Left ventricle myocardium inferior (tissue), 1 donor: ENCODE results near the gene CRYBG1. TPM values are rescaled to one million over a fixed set of nuclear protein-coding genes. Genes with fewer than 3 reads are reported as not detected.
A peak's percentile ranks its signal among the peaks of the same experiment; 100 is the strongest.

Source experiments
- DNase-seq: peaks from one replicate; pipeline ENCODE4 v3.0.0-alpha.2; 2020
- H3K27ac ChIP-seq: fragments of 200-600 bp; replicated peaks from 2 replicates; pipeline ENCODE4 v1.8.0; 2021
- H3K27me3 ChIP-seq: fragments of 200-600 bp; 2 replicates; pipeline ENCODE4 v1.8.0; 2021; ENCODE audit warnings: low read depth
- H3K36me3 ChIP-seq: fragments of 200-600 bp; 2 replicates; pipeline ENCODE4 v1.8.0; 2021
- H3K4me1 ChIP-seq: fragments of 200-600 bp; 2 replicates; pipeline ENCODE4 v1.8.0; 2021
- H3K4me3 ChIP-seq: fragments of 200-600 bp; 2 replicates; pipeline ENCODE4 v1.8.0; 2021; ENCODE audit warnings: mild to moderate bottlenecking, moderate library complexity
- H3K9me3 ChIP-seq: fragments of 200-600 bp; replicated peaks from 2 replicates; pipeline ENCODE4 v1.8.0; 2021
- CTCF ChIP-seq: fragments of 200-600 bp; IDR thresholded peaks from 2 replicates; pipeline ENCODE4 v1.8.0; 2021; ENCODE audit warnings: antibody characterized with exemption, mild to moderate bottlenecking, borderline replicate concordance
- intact Hi-C: fragments of 100-400 bp; cut with micrococcal nuclease; formaldehyde crosslinking; loops from one replicate; pipeline ENCODE4 v1.11.0; 2022
- total RNA-seq: library from RNA; stranded (reverse); fragmentation: NEBNext Ultra II Directional; extraction: Animal tissue kit (Norgen Biotek cat#: 25700); gene quantifications from one replicate; pipeline ENCODE4 v1.2.1, GENCODE V29; 2021
- donor health status: DM: no; HTN: yes; CAD: no; lungs with severe emphysema.

The CRYBG1 gene
- total RNA-seq, 1 donor from 2014 or later: 1.3 TPM

- Histone ChIP-seq H3K4me1 (peaks cover 7% of the 10 kb centered on the region), H3K27ac (no peak overlapping the region), H3K4me3 (no peak overlapping the region), H3K9me3 (no peaks in the 10 kb centered on the region), H3K36me3 (no peaks in the 10 kb centered on the region), H3K27me3 (no peaks in the 10 kb centered on the region)
- DNase-seq: no peak
- TF ChIP-seq CTCF: no peak
- intact Hi-C loops: no loop called here
Measured at GRCh38 chr6:106518748-106519147, 158.2 kb downstream of the CRYBG1 start.

- H3K27ac ChIP-seq: no peak overlapping the region
Measured at GRCh38 chr6:106519460-106520394, 159.2 kb downstream of the CRYBG1 start.

GRCh38 chr6:106520711-106521401 lies 160.3 kb downstream of the CRYBG1 start:
- no peak overlapping the region for H3K27ac ChIP-seq
- no peaks in the 10 kb centered on the region for H3K9me3 ChIP-seq
- H3K36me3 ChIP-seq: no peaks in the 10 kb centered on the region
- no peak overlapping the region for H3K4me3 ChIP-seq
- H3K4me1 ChIP-seq: no peaks in the 10 kb centered on the region
- H3K27me3 ChIP-seq: no peaks in the 10 kb centered on the region
- no peak for DNase-seq
- TF ChIP-seq CTCF: no peak
- intact Hi-C loops: no loop called here

More at GRCh38 chr6:106519460-106520394, 159.2 kb downstream of the CRYBG1 start:
- Histone ChIP-seq H3K9me3 (no peaks in the 10 kb centered on the region), H3K4me1 (no peaks in the 10 kb centered on the region), H3K4me3 (no peak overlapping the region), H3K27me3 (no peaks in the 10 kb centered on the region), H3K36me3 (no peaks in the 10 kb centered on the region)
- DNase-seq: no peak
- no peak for TF ChIP-seq CTCF
- intact Hi-C loops: no loop called here

GRCh38 chr6:106522562-106523250 lies 162.2 kb downstream of the CRYBG1 start:
- no peak for TF ChIP-seq CTCF
- no peak for DNase-seq
- Histone ChIP-seq H3K27me3 (no peaks in the 10 kb centered on the region), H3K4me3 (no peak overlapping the region), H3K27ac (no peak overlapping the region), H3K4me1 (no peaks in the 10 kb centered on the region), H3K36me3 (no peaks in the 10 kb centered on the region), H3K9me3 (no peaks in the 10 kb centered on the region)
- intact Hi-C loops: no loop called here

GRCh38 chr6:106525107-106525881 lies 164.8 kb downstream of the CRYBG1 start:
- H3K4me3 ChIP-seq: peak overlapping the region; percentile 47
- no peaks in the 10 kb centered on the region for H3K36me3 ChIP-seq
- no peak for TF ChIP-seq CTCF
- H3K9me3 ChIP-seq: no peaks in the 10 kb centered on the region
- H3K27me3 ChIP-seq: no peaks in the 10 kb centered on the region
- H3K4me1 ChIP-seq: no peaks in the 10 kb centered on the region
- intact Hi-C loops: no loop called here
- no peak for DNase-seq
- peak overlapping the region; percentile 11 for H3K27ac ChIP-seq
